Naive thymus-derived CD8-positive, alpha-beta T cell (primary cell): Measurements from ENCODE around the gene ADAMTS1. TPM values are rescaled to one million over a fixed set of nuclear protein-coding genes. Genes with fewer than 3 reads are reported as not detected.

Experiments
- ATAC-seq, 2 donors: fragments of 150-1000 bp; cut with Tn5 transposase in 1 of 2; sonication (Bioruptor Pico), chemical (Tn5 transposase) in 1 of 2; 1 replicate in 1 of 2; 2 replicates in 1 of 2; pipeline ENCODE4 v1.10.0; 2021; ENCODE audit warnings: mild to moderate bottlenecking in 2 of 2, moderate library complexity in 2 of 2
- POLR2A ChIA-PET: fragments of 350-600 bp; sonication (Branson Sonifier 250); formaldehyde crosslinking; loops from one replicate; lab custom pipeline; 2021; ENCODE audit warnings: antibody characterized with exemption; lab: Charles Lee
- DNase-seq, 10 donors: peaks; one replicate each; pipeline versions ENCODE4 v3.0.0 to v3.0.0-alpha.2; 2020 to 2022
- H3K27ac Mint-ChIP-seq, 10 donors: one replicate each; pipeline ENCODE4 v1.8.0; 2020 to 2022; ENCODE audit warnings: mild to moderate bottlenecking in 10 of 10, mixed read lengths in 10 of 10, moderate library complexity in 4 of 10, inconsistent platforms in 1 of 10
- H3K27me3 Mint-ChIP-seq, 5 donors: one replicate each; pipeline ENCODE4 v1.8.0; 2021 to 2022; ENCODE audit warnings: mixed read lengths in 5 of 5
- H3K36me3 Mint-ChIP-seq, 3 donors: one replicate each; pipeline ENCODE4 v1.8.0; 2020 to 2022; ENCODE audit warnings: mixed read lengths in 3 of 3, mild to moderate bottlenecking in 2 of 3, inconsistent platforms in 1 of 3
- H3K4me1 Mint-ChIP-seq, 4 donors: one replicate each; pipeline ENCODE4 v1.8.0; 2021 to 2022; ENCODE audit warnings: mixed read lengths in 4 of 4
- H3K4me3 Mint-ChIP-seq, 10 donors: one replicate each; pipeline ENCODE4 v1.8.0; 2020 to 2022; ENCODE audit warnings: mild to moderate bottlenecking in 10 of 10, mixed read lengths in 10 of 10, moderate library complexity in 6 of 10, inconsistent platforms in 1 of 10
- H3K9me3 Mint-ChIP-seq, 9 donors: one replicate each; pipeline ENCODE4 v1.8.0; 2020 to 2022; ENCODE audit warnings: mixed read lengths in 9 of 9, mild to moderate bottlenecking in 3 of 9, inconsistent platforms in 1 of 9, moderate library complexity in 1 of 9
- polyA plus RNA-seq, 3 donors: library from polyadenylated mRNA; unstranded; fragments of 300-500 nt; fragmentation: Illumina TruSeq; gene quantifications; one replicate each; pipeline ENCODE4 v1.2.3, GENCODE V29; 2021
- total RNA-seq, 8 experiments: library from RNA in 2 of 8; stranded (reverse) in 2 of 8; gene quantifications; one replicate each; pipeline ENCODE4 v1.2.3 and lab custom pipeline; 2021 to 2026

ADAMTS1 gene
- total and polyA plus RNA-seq, 5 experiments from 2014 or later = 0.09 to 0.45 (median 0.14) TPM; not detected in 2

GRCh38 chr21:26852423-26852822 lies 7.2 kb upstream of the ADAMTS1 start:
- Mint-ChIP-seq H3K36me3 (peaks cover 0 to 3% (median 0%) of the 10 kb centered on the region in 3 donors), H3K4me1 (peaks cover 0 to 1% (median 0%) of the 10 kb centered on the region in 4 donors), H3K27me3 (peaks cover 15 to 44% (median 24%) of the 10 kb centered on the region in 5 donors), H3K27ac (no peak overlapping the region), H3K4me3 (no peak overlapping the region), H3K9me3 (no peaks in the 10 kb centered on the region)
- DNase-seq (no peak), ATAC-seq (no peak)
- POLR2A ChIA-PET = no interaction called here

- Mint-ChIP-seq H3K4me1 (peaks cover 7 to 12% (median 10%) of the 10 kb centered on the region in 4 donors), H3K4me3 (no peak overlapping the region), H3K27ac (peak overlapping the region in 1 of 10 donors; percentile 6), H3K9me3 (peaks cover 0 to 2% (median 0%) of the 10 kb centered on the region in 9 donors), H3K27me3 (peaks cover 25 to 54% (median 35%) of the 10 kb centered on the region in 5 donors), H3K36me3 (peaks cover 0 to 3% (median 0%) of the 10 kb centered on the region in 3 donors)
- POLR2A ChIA-PET = no interaction called here
- ATAC-seq (no peak), DNase-seq (no peak)
Measured at GRCh38 chr21:26851109-26851944, 6.1 kb upstream of the ADAMTS1 start.

- Mint-ChIP-seq H3K27ac (no peak overlapping the region), H3K36me3 (peaks cover 0 to 3% (median 0%) of the 10 kb centered on the region in 3 donors), H3K4me3 (no peak overlapping the region), H3K9me3 (peaks cover 0 to 2% (median 0%) of the 10 kb centered on the region in 9 donors), H3K4me1 (peaks cover 14 to 23% (median 19%) of the 10 kb centered on the region in 4 donors), H3K27me3 (peaks cover 29 to 57% (median 43%) of the 10 kb centered on the region in 5 donors)
- ATAC-seq (no peak), DNase-seq (no peak)
- POLR2A ChIA-PET = no interaction called here
Measured at GRCh38 chr21:26850116-26850643, 5.0 kb upstream of the ADAMTS1 start.

GRCh38 chr21:26849428-26850115 lies 4.4 kb upstream of the ADAMTS1 start:
- POLR2A ChIA-PET = no interaction called here
- ATAC-seq (no peak), DNase-seq (peak in 2 of 10 donors; percentile 38 to 41)
- H3K36me3 Mint-ChIP-seq = peaks cover 0 to 3% (median 0%) of the 10 kb centered on the region in 3 donors
- no peak overlapping the region for H3K4me3 Mint-ChIP-seq
- H3K4me1 Mint-ChIP-seq = peaks cover 14 to 28% (median 21%) of the 10 kb centered on the region in 4 donors
- H3K9me3 Mint-ChIP-seq = peaks cover 0 to 2% (median 0%) of the 10 kb centered on the region in 9 donors
- no peak overlapping the region for H3K27ac Mint-ChIP-seq
- H3K27me3 Mint-ChIP-seq = peaks cover 27 to 52% (median 40%) of the 10 kb centered on the region in 5 donors

- Mint-ChIP-seq H3K4me1 (peaks cover 19 to 44% (median 32%) of the 10 kb centered on the region in 4 donors), H3K9me3 (peaks cover 0 to 2% (median 0%) of the 10 kb centered on the region in 9 donors), H3K27ac (no peak overlapping the region), H3K36me3 (no peaks in the 10 kb centered on the region), H3K27me3 (peaks cover 31 to 66% (median 49%) of the 10 kb centered on the region in 5 donors), H3K4me3 (no peak overlapping the region)
- ATAC-seq (no peak), DNase-seq (no peak)
- POLR2A ChIA-PET = no interaction called here
Measured at GRCh38 chr21:26847921-26848320, 2.7 kb upstream of the ADAMTS1 start.

- Mint-ChIP-seq H3K4me3 (peak overlapping the region; percentile 64 to 91 (median 77)), H3K4me1 (peaks cover 19 to 44% (median 32%) of the 10 kb centered on the region in 4 donors), H3K9me3 (peaks cover 0 to 3% (median 0%) of the 10 kb centered on the region in 9 donors), H3K27ac (peak overlapping the region in 1 of 10 donors; percentile 20), H3K36me3 (no peaks in the 10 kb centered on the region), H3K27me3 (peaks cover 33 to 72% (median 56%) of the 10 kb centered on the region in 5 donors)
- ATAC-seq (peak in 1 of 2 donors; percentile 31), DNase-seq (no peak)
- POLR2A ChIA-PET = no interaction called here
Measured at GRCh38 chr21:26847002-26847401, 1.8 kb upstream of the ADAMTS1 start.

GRCh38 chr21:26846036-26846931 lies 1.1 kb upstream of the ADAMTS1 start:
- H3K27ac Mint-ChIP-seq = peak overlapping the region in 1 of 10 donors; percentile 20

GRCh38 chr21:26845759-26846035 lies 488 bp upstream of the ADAMTS1 start:
- H3K4me1 Mint-ChIP-seq = peaks cover 19 to 44% (median 32%) of the 10 kb centered on the region in 4 donors
- peaks cover 34 to 65% (median 59%) of the 10 kb centered on the region in 5 donors for H3K27me3 Mint-ChIP-seq
- peak overlapping the region; percentile 64 to 91 (median 77) for H3K4me3 Mint-ChIP-seq
- H3K27ac Mint-ChIP-seq = no peak overlapping the region
- H3K36me3 Mint-ChIP-seq = no peaks in the 10 kb centered on the region
- DNase-seq = no peak
- no peak for ATAC-seq
- peaks cover 0 to 3% (median 0%) of the 10 kb centered on the region in 9 donors for H3K9me3 Mint-ChIP-seq
- POLR2A ChIA-PET = no interaction called here

More at GRCh38 chr21:26846036-26846931, 1.1 kb upstream of the ADAMTS1 start:
- Mint-ChIP-seq H3K4me3 (peak overlapping the region; percentile 64 to 91 (median 77)), H3K36me3 (no peaks in the 10 kb centered on the region), H3K4me1 (peaks cover 19 to 44% (median 32%) of the 10 kb centered on the region in 4 donors), H3K9me3 (peaks cover 0 to 3% (median 0%) of the 10 kb centered on the region in 9 donors), H3K27me3 (peaks cover 33 to 66% (median 58%) of the 10 kb centered on the region in 5 donors)
- ATAC-seq (peak in 1 of 2 donors; percentile 33), DNase-seq (no peak)
- POLR2A ChIA-PET = no interaction called here

- no peak for DNase-seq
- peaks cover 41 to 76% (median 67%) of the 10 kb centered on the region in 5 donors for H3K27me3 Mint-ChIP-seq
- POLR2A ChIA-PET = no interaction called here
- no peaks in the 10 kb centered on the region for H3K36me3 Mint-ChIP-seq
- peak overlapping the region; percentile 69 to 85 (median 76) for H3K4me3 Mint-ChIP-seq
- H3K4me1 Mint-ChIP-seq = peaks cover 19 to 54% (median 38%) of the 10 kb centered on the region in 4 donors
- H3K27ac Mint-ChIP-seq = no peak overlapping the region
- peaks cover 0 to 3% (median 0%) of the 10 kb centered on the region in 9 donors for H3K9me3 Mint-ChIP-seq
- no peak for ATAC-seq
Measured at GRCh38 chr21:26844258-26845065, 747 bp downstream of the ADAMTS1 start.

- POLR2A ChIA-PET = no interaction called here
- Mint-ChIP-seq H3K9me3 (peaks cover 0 to 3% (median 0%) of the 10 kb centered on the region in 9 donors), H3K4me1 (peaks cover 19 to 54% (median 38%) of the 10 kb centered on the region in 4 donors), H3K27ac (peak overlapping the region in 1 of 10 donors; percentile 13), H3K4me3 (peak overlapping the region; percentile 64 to 85 (median 76)), H3K27me3 (peaks cover 43 to 79% (median 65%) of the 10 kb centered on the region in 5 donors), H3K36me3 (no peaks in the 10 kb centered on the region)
- DNase-seq = no peak
- no peak for ATAC-seq
Measured at GRCh38 chr21:26843933-26844257, 1.3 kb downstream of the ADAMTS1 start.
